Islet precursor cell (in vitro differentiated cells): ENCODE results near the gene OR5AU1.
A peak's percentile ranks its signal among the peaks of the same experiment; 100 is the strongest.

Experiments
- DNase-seq: peaks from one replicate; pipeline ENCODE4 v3.0.0-alpha.2; 2018

The OR5AU1 gene

DNA sequence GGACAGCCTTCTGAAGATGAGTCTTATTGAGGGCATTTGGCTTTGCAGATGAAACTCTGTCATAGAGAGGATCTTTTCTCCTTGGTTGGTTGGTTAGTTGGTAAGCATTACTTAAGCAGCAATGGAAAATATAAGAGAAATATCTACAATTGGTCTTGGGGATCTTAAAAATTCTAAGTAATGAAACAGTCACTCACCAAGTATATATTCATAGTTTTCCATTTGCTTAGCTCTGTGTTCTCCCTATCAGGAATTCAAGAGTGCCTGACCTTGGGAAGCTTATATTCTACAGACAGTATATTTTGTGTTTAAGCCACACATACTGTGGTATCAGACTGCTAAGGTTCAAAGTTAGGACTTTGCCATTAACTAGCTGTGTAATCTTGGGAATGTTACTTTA, at the start of gene OR5AU1:
TSS of gene OR5AU1 (minus strand) at position 101 of the 400 bp plus-strand sequence. CDS start 191 bp downstream, outside the sequence.
- DNase-seq = no peak

DNA sequence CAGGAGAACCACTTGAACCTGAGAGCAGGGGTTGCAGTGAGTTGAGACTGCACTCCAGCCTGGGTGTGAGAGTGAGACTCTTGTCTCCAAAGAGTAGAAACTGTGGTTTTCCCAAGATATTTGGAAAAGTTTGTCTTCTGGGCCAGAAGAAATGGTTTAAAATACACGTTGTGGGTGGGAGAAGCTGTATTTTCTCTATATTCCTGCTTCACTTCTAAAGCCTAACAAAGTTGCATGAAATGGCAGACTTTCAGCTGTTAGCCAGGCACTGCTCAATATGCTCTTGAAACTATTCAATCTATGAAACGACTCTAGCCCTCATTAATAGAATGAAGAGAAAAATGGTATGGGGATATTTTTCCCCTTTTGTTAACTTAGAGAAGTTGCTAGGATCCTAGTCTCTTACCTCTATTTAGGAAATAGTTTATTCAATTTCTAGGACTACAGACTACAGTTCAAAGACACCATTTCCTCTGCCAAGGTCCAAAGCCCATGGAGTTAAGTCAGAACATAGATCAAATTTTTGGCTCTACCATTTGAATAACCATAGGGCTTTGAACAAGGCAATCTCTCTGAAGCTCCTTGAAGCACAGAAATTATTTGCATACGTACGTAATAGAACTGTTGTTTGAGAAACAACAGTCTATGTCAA, 49.3 kb upstream of the OR5AU1 start:
- DNase-seq = no peak

DNA sequence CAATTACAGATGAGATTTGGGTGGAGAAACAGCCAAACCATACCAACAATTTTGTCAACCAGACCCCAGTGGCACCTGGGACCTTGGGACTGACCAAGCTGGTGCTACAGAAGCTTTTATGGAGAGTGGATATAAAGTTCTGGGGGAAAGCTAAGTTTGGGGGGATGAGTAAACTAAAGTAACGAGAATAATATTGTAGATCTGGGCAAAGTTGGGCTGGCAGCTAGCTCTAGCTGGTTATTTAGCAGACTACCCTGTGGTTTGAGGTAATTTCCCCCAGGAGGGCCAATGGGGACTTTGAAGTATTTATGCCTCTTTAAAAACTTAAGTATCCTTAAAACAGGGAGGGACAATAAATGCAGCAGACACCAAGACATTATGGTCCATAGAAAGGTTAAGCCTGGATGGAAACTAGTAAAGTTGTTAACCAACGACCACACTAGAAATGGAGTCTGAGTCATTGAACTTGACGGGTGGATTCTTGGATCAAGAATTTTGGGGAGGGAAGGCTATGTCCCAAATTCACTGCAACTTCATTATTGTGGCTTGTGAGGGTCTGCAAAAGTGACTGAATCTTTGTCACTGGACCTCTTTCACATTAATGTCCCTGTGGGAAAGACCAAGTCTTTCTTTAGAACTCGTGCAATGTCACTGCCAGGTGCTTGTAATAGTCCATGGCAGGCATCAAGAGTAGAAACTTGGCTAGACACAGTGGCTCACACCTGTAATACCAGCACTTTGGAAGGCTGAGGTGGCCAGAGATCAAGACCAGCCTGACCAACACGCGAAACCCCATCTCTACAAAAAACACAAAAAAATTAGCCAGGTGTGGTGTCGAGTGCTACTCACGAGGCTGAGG, 48.5 kb upstream of the OR5AU1 start:
- DNase-seq = no peak

DNA sequence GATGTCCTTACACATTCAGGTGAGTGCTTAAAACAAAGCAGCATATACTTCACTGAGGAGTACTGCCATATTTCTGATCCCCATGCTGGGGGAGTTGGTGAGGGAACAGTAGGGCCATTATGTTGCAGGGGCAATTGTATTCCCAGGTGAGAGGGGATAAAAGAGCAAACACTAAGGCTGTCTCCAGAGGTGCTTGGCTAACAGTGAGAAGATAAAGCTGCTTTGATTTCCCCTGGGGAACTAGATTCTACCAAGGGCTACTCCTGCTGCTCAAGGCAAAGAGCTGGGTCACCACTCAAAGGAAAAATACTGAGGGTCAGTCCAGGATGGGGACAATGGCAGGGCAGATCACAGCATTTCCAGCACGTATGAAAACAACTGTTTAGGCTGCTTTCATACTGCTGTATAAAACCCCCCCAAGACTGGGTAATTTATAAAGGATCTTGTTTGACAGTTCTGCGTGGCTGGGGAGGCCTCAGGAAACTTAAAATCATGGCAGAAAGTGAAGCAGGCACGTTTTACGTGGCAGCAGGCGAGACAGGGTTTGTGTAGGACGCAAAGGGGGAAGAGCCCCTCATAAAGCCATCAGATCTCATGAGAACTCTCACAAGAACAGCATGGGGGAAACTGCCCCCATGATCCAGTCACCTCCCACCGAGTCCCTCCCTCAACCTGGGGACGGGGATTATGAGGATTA, 47.8 kb upstream of the OR5AU1 start:
- DNase-seq = no peak

DNA sequence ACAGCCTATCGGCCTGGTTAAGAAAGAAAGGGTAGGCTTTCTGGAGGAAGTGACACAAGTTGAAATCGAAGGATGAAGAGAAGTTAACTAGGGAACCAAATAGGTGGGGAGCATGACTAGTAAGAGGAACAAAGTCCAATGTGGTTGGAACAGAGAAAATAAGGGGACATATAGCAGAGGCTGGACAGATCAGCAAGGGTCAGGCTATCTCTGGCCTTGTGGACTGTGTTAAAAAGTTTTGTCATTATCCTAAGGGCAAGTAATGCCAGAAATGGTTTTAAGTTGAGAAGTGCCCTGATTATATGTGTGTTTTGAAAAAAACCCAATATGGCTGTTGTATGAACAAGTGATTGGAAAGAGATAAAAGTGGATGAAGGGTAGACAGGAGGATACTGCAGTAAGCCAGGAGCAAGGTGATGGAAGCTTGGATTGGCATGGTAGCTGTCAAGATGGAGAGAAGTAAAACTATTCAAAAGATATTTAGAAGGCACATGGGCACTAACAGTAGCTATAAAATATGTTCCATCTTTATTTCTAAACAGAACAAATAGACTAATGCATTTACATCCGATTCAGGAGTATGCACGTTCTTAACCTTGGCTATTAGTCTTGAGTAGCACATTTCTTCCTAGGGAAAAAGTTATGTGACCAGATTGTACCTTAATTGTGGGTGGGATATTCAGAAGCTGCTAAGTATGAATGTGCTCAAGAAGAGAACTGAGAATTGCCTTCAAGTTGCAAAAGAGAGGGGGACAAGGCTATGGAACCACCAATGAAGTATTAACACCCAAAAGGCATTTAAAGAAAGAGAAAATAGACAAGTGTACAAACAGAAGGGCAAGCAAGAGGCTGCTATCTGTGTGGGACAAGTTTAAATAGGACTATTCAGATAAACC, 46.8 kb upstream of the OR5AU1 start:
- no peak for DNase-seq

DNA sequence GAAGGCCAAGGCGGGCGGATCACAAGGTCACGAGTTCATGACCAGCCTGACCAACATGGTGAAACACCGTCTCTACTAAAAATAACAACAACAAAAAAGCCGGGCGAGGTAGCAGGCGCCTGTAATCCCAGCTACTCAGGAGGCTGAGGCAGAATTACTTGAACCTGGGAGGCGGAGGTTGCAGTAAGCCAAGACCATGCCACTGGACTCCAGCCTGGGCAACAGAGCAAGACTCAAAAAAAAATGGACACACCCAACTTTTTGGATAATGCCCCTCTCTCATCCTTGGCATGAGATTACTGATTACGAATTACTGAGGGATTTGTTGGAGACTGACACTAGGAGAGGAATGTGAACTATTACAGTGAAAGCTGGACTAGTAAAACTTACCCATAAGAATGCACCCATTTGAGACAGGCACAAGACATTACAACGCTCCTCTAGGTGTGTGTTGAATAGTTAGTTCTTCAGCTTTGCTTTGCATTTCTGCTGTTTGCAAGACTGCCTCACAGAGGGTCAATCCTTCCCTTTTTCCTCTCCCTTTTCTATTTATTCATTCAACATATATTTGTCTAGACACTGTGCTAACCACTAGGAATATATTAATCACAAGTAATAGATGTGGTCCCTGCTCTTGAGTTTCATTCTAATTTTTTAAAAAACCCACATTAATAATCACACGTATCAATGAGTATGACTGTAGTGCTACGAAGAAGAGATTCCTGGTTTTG, 46.0 kb upstream of the OR5AU1 start:
- DNase-seq = no peak

DNA sequence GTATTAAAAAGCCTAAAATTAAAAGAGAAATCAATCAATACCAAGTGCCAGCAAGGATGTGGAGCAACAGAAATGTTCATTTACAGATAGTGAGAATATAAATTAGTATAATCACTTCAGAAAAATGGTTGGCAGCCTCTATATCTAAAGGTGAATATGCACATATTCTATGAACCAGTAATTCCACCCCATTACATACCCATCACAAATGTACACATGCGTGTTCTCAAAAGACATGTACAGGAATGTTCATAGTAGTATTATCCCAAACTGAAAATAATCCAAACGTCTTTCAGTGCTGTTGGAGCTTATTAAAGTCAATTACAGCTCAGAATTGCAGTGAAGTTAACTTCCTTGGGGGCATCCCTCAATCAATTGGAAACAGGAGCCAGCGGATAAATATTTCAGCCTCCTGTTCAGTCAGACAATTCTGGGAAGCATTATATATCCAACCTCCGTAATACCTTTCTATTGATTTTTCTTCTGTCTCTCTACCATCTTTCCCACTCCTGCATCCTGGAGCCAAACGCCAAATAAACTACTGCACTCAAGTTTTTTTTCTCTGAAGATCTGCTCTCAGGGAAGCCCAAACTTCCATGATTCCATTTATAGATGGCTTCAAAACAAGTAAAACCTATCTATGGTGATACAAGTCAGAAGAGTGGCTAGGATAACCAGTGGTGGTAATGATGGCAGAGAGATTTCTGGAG, 45.0 kb upstream of the OR5AU1 start:
- no peak for DNase-seq

DNA sequence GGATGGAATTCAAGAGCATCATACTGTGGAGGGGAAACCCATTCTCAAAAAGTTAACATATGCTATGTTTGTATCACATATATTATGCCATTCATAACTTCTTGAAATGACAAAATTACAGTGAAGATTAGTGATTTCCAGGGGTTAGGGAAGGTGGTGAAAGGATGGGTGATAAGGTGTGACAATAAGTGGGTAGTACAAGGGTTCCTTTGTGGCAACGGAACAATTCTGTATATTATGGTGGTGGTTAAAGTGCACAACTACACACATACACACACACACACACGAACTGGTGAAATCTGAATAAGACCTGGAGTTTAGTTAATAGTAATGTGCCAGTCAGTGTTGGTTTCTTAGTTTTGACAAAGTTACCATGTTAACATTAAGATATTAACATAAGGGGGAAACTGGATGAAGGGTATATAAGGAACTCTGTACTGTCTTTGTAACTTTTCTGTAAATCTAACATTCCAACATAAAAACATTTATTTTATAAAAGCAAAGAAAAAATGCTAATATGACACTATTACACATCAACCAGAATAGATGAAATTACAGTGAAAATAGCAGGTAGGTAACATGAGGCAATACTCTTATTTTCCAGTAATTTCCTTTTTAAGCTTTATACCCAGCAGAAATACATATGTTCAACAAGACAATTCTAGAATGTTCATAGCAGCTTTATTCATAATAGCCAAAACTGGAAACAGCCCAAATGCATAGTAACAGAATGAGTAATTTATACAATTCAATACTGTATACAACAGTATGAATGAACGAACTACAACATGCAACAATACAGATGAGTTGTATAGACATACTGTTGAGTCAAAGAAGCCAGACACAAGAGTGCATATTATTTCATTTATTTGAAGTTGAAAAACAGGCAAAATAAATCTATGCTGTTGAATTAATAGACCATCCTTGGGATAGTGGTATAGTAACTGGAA, 44.0 kb upstream of the OR5AU1 start:
- no peak for DNase-seq

DNA sequence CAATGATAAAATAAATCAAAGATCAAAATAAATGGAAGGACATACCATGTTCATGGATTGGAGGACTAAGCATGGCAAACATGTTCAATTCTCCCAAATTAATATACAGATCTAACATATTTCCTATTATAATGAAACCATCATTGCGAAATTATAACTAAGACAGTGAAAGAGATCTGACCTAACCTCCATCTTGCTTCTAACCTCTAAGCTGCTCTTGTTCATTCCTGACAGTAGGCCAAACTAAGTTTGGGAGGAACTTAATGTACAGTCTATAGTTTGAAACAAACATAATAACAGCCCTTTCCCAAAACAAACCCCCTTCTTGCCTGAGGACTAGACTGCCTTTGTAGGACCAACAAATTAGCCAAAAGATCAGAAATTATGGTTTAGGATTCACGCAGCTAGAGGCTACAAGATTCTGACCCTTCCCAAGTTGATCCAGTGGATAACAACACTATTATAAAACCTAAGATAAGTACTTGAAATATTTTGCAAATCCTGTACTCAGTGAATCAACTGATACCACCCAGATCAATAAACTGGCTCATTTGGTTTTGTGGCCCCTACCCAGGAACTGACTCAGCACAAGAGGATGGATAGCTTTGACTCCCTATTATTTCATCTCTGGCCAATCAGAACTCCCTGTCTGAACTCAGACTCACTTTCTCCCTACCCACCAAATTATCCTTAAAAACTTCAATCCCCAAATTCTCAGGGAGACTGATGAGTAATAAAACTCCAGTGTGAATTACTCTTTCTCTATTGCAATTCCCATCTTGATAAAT, 41.7 kb upstream of the OR5AU1 start:
- no peak for DNase-seq

DNA sequence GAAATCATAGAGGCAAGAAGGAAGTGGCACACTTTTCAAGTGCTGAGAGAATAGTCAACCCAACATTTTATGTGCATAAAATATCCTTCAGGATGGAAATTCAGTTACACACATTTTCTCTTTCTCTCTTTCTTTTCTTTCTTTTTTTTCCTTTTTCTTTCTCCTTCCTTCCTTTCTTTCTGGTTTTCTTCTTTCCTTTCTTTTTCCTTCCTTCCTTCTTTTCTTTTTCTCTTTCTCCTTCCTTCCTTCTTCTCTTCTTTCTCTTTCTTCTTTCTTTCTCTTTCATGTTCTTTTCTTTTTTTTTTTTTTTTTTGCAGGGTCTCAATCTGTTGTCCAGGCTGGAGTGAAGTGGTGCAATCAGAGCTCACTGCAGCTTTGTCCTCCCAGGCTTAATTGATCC, 38.7 kb upstream of the OR5AU1 start:
- no peak for DNase-seq

DNA sequence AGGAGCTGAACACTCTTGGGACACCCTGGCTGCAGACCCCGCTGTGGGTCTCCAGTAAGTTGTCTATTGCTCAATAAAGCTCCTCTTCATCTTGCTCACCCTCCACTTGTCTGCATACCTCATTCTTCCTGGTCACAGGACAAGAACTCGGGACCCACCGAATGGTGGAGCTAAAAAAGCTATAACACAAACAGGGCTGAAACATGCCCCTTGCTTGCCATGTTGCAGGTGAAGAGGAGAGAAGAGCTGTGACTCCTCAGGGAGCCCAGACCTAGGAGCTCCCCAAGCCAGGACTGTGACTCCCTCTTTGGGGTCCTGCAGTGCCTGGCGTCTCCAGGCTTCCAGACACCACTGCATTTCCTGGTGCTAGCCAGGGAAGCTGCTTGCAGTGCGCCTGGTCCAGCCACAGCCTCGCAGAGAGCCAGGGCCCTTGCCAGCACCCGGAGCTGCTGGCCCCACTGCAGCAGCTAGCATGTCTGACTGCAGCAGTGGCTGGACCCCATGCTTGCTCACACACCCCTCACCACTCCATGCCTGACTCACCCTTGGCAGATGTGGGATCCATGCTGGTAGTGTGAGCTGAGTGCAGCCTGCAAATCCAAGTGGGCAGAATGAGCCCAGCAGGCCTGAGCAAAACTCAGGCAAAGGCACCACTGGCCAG, 37.1 kb upstream of the OR5AU1 start:
- DNase-seq = peak; percentile 67

DNA sequence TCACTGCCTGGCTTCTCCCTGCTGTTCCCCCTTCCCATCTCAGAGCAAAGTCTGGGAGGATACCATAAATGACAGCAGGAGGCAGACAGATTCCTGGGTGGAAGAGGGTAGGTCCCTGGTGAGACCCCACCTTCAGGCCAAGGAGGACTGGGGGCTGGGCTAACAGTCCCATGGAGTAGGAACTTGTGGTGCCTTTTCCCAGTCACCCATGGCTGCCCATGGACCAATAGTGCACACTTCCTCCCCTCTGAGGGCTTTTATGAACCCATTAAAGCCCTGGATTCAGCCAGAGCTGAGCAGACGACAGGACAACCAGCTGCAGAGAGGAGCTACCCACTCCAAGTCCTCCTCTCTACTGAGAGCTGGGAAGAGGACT, 36.6 kb upstream of the OR5AU1 start:
- no peak for DNase-seq

DNA sequence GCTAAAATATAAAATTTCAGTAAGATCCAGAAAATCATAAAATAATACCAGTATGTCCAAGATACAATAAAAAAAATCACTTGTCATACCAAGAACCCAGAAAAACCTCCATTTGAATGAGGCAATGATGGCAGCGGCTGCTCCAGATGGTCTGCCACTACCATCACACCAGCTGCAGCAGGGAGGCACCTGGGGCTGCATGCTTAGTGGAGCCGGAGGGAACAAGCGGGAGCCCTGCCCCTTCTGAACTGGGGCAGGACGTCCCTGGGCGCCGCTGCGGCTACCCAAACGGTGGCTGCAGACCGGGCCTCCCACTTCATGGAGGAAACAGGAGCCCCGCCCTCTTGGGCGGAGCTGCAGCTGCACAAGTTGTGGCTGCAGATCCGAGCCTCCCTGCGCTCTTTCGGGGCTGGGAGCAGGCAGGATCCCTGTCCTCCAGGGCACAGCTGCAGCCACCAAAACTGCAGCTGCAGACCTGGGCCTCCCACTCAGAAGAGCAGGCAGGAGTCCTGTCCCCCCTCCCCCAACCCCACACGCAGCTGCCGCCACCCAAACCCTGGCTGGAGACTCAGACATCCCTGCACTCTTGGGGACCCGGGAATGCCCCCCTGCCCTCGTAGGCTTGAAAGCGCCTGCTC, 36.1 kb upstream of the OR5AU1 start:
- peak; percentile 93 for DNase-seq

DNA sequence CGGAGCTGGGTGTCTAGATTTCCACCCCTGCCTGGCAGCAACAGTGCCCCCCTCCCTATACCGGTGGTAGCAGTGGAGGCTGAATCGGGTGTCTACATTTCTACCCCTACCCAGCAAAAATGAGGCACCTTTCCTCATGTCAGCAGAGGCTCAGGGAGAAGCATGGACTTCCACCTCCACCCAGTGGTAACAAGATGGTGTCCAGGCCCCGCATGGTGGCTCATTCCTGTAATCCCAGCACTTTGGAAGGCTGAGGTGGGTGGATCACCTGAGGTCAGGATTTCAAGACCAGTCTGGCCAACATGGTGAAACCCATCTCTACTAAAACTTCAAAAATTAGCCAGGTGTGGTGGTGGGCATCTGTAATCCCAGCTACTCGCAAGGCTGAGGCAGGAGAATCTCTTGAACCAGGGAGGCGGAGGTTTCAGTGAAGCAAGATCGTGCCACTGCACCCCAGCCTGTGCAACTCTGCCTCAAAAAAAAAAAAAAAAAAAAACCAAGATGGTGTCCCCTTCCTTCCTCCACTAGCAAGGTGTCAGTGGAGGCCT, 35.5 kb upstream of the OR5AU1 start:
- DNase-seq = no peak

DNA sequence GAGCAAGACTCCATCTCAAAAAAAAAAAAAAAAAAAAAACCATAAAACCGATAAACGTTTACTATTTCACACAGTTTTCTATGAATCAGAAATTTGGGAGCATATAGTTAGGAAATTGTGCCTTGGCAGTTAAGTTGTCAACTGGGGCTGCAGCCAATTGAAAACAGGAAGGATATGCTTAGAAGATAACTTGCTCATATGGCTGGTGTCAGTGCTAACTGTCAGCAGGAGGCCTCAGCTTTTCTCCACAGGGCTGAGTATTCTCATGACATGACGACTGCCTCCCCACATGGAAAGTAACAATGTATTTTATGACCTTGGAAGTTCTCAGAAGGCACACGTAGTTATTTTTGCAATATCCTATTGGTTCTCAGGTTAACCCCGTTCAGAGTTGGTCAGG, 29.6 kb upstream of the OR5AU1 start:
- no peak for DNase-seq

DNA sequence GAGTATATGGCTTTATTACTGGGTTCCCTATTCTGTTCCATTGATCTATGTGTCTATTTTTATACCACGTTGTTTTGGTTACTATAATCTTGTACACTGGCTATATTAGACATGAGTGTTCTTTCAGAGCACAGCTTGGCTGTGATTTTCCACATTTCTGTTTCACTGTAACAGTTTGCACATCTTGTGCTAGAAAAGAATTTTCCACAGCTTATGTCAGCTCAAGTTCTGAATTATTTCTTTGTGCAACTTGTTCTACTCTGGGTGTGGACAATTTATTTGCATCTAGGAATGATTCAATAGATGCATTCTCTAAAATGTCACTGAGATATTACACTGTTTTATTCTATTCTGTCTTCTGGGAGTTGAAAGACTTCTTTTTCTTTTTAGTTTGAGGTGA, 28.4 kb upstream of the OR5AU1 start:
- no peak for DNase-seq

DNA sequence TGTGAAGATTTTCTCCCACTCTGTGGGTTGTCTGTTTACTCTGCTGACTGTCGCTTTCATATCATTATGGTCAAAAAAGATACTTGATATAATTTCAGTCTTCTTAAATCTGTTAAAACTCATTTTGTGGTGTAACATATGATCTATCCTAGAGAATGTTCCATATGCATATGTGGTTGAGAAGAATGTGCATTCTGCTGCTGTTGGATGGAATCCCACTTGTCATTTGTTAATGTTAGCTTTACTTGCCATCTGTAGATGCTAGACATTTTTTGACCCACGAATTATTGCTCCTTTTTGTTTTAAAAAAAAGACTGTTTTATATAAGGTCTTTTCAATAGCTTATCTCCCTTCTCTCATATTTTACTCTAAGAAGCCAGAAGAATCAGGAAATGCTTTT, 26.3 kb upstream of the OR5AU1 start:
- no peak for DNase-seq

DNA sequence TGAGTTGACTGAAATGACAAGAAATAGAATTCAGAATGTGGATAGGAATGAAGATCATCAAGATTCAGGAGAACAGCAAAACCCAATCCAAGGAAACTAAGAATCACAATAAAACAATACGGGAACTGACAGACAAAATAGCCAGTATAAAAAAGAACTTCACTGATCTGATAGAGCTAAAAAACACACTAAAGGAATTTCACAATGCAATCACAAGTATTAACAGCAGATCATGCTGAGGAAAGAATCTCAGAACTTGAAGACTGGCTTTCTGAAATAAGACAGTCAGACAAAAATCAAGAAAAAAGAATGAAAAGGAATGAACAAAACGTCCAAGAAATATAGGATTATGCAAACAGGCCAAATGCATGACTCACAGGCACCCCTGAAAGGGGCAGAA, 15.3 kb upstream of the OR5AU1 start:
- DNase-seq = no peak
